WTC11 (cell line): ENCODE data around the gene KY. TPM values are rescaled to one million over a fixed set of nuclear protein-coding genes. Genes with fewer than 3 reads are reported as not detected.
A peak's percentile ranks its signal among the peaks of the same experiment; 100 is the strongest.

Experiments used
- ATAC-seq: fragments of 200-7000 bp; cut with Tn5 transposase; 2 replicates; pipeline ENCODE4 v1.10.0; 2021; ENCODE audit warnings: mild to moderate bottlenecking, moderate library complexity
- CTCF ChIA-PET: fragments of 300-600 bp; sonication (Branson Sonifier 250); formaldehyde crosslinking; loops from one replicate; lab custom pipeline; 2021; ENCODE audit warnings: antibody characterized with exemption; lab: Charles Lee
- POLR2A ChIA-PET: fragments of 350-600 bp; sonication (Branson Sonifier 250); formaldehyde crosslinking; loops from one replicate; lab custom pipeline; 2021; ENCODE audit warnings: antibody characterized with exemption; lab: Charles Lee
- DNase-seq: peaks from one replicate; pipeline ENCODE4 v3.0.0; 2021; ENCODE audit warnings: low spot score
- H3K27ac Mint-ChIP-seq: 2 replicates; pipeline ENCODE4 v1.8.0; 2021; ENCODE audit warnings: mixed read lengths
- H3K27me3 Mint-ChIP-seq: 2 replicates; pipeline ENCODE4 v1.8.0; 2021; ENCODE audit warnings: low read depth, mild to moderate bottlenecking, moderate library complexity, mixed read lengths
- H3K36me3 Mint-ChIP-seq: 2 replicates; pipeline ENCODE4 v1.8.0; 2021; ENCODE audit warnings: mixed read lengths
- H3K4me1 Mint-ChIP-seq: 2 replicates; pipeline ENCODE4 v1.8.0; 2022; ENCODE audit warnings: mixed read lengths
- H3K4me3 Mint-ChIP-seq: 2 replicates; pipeline ENCODE4 v1.8.0; 2021; ENCODE audit warnings: mild to moderate bottlenecking, moderate library complexity, mixed read lengths
- H3K9me3 Mint-ChIP-seq: 2 replicates; pipeline ENCODE4 v1.8.0; 2021; ENCODE audit warnings: mixed read lengths
- ARID4B ChIP-seq: sonication (generic); formaldehyde crosslinking; IDR thresholded peaks from 2 replicates; pipeline ENCODE4 v1.8.0; 2023; ENCODE audit warnings: missing genetic modification reagents, mild to moderate bottlenecking, borderline replicate concordance
- ATF3 ChIP-seq: sonication (generic); formaldehyde crosslinking; conservative IDR thresholded peaks from 2 replicates; pipeline ENCODE4 v1.8.1; 2022; ENCODE audit warnings: mild to moderate bottlenecking, missing genetic modification reagents
- CREM ChIP-seq: sonication (generic); formaldehyde crosslinking; IDR thresholded peaks from 2 replicates; pipeline ENCODE4 v1.8.1; 2022; ENCODE audit warnings: mild to moderate bottlenecking, missing genetic modification reagents, moderate library complexity
- CTCF ChIP-seq: fragments of 200-600 bp; IDR thresholded peaks from 2 replicates; pipeline ENCODE4 v1.8.0; 2022; ENCODE audit warnings: antibody characterized with exemption
- IRF2 ChIP-seq: sonication (generic); formaldehyde crosslinking; IDR thresholded peaks from 2 replicates; pipeline ENCODE4 v1.8.0; 2022; ENCODE audit warnings: low read depth, missing genetic modification reagents, borderline replicate concordance
- MAX ChIP-seq: sonication (generic); formaldehyde crosslinking; IDR thresholded peaks from 2 replicates; pipeline ENCODE4 v1.8.0; 2022; ENCODE audit warnings: mild to moderate bottlenecking, missing genetic modification reagents
- NFE2L1 ChIP-seq: sonication (generic); formaldehyde crosslinking; IDR thresholded peaks from 2 replicates; pipeline ENCODE4 v1.8.1; 2023; ENCODE audit warnings: missing genetic modification reagents
- PRDM15 ChIP-seq: sonication (generic); formaldehyde crosslinking; IDR thresholded peaks from 2 replicates; pipeline ENCODE4 v1.8.0; 2022; ENCODE audit warnings: missing genetic modification reagents
- RORB ChIP-seq: fragments of 250-450 bp; sonication (Bioruptor Pico); IDR thresholded peaks from 2 replicates; pipeline ENCODE4 v1.9.0; 2021; ENCODE audit warnings: mild to moderate bottlenecking
- SOX15 ChIP-seq: fragments of 250-450 bp; sonication (Bioruptor Pico); IDR thresholded peaks from 2 replicates; pipeline ENCODE4 v1.9.0; 2021; ENCODE audit warnings: mild to moderate bottlenecking
- SP1 ChIP-seq: sonication (generic); formaldehyde crosslinking; conservative IDR thresholded peaks from 2 replicates; pipeline ENCODE4 v1.8.1; 2022; ENCODE audit warnings: missing genetic modification reagents
- TEAD1 ChIP-seq: sonication (generic); formaldehyde crosslinking; IDR thresholded peaks from 2 replicates; pipeline ENCODE4 v1.8.0; 2022; ENCODE audit warnings: mild to moderate bottlenecking, missing genetic modification reagents
- TEAD4 ChIP-seq: sonication (generic); formaldehyde crosslinking; IDR thresholded peaks from 2 replicates; pipeline ENCODE4 v1.8.0; 2022; ENCODE audit warnings: mild to moderate bottlenecking, missing genetic modification reagents
- TP53 ChIP-seq: sonication (generic); formaldehyde crosslinking; IDR thresholded peaks from 2 replicates; pipeline ENCODE4 v1.8.1; 2023; ENCODE audit warnings: mild to moderate bottlenecking, missing genetic modification reagents
- ZMAT4 ChIP-seq: fragments of 250-450 bp; sonication (Bioruptor Pico); IDR thresholded peaks from 2 replicates; pipeline ENCODE4 v1.9.0; 2021; ENCODE audit warnings: mild to moderate bottlenecking
- total RNA-seq: library from RNA; stranded (reverse); gene quantifications from 3 replicates; pipeline ENCODE4 v1.2.3, GENCODE V29; 2021

KY gene
- total RNA-seq, 1 experiment from 2014 or later = not detected

GRCh38 chr3:134602440-134602814 lies 48.4 kb downstream of the KY start:
- DNase-seq (no peak), ATAC-seq (peak; percentile 12; the same call in 1 of the 2 replicates)
- Mint-ChIP-seq H3K27ac (no peak overlapping the region), H3K27me3 (peaks cover 14% of the 10 kb centered on the region), H3K36me3 (no peaks in the 10 kb centered on the region), H3K4me1 (peaks cover 15% of the 10 kb centered on the region), H3K4me3 (no peak overlapping the region), H3K9me3 (no peaks in the 10 kb centered on the region)
- TF ChIP-seq ARID4B (CRISPR knock-in tag) (no peak), CREM (CRISPR knock-in tag) (no peak), NFE2L1 (CRISPR knock-in tag) (no peak), SOX15 (no peak), TEAD4 (CRISPR knock-in tag) (no peak)
- POLR2A ChIA-PET = no interaction called here
- CTCF ChIA-PET = interaction anchor here (1.2 to 4.8 kb wide), 10 partner anchors 14 to 236 kb away, joined by 3 to 63 read pairs (median 20); partner anchors contain the start of gene EPHB1

- peaks cover 14% of the 10 kb centered on the region for H3K27me3 Mint-ChIP-seq
- ATAC-seq = peak; percentile 63
- no peaks in the 10 kb centered on the region for H3K9me3 Mint-ChIP-seq
- peaks cover 15% of the 10 kb centered on the region for H3K4me1 Mint-ChIP-seq
- H3K27ac Mint-ChIP-seq = no peak overlapping the region
- no peaks in the 10 kb centered on the region for H3K36me3 Mint-ChIP-seq
- CTCF ChIA-PET = interaction anchor here (0.6 to 4.8 kb wide), 24 partner anchors 9 to 644 kb away, joined by 3 to 63 read pairs (median 6); partner anchors contain the start of genes EPHB1 and KY
- TF ChIP-seq TP53 (CRISPR knock-in tag) = no peak
- no peak overlapping the region for H3K4me3 Mint-ChIP-seq
- peak; percentile 77 for DNase-seq
- POLR2A ChIA-PET = interaction anchor here (1.3 kb wide), 1 partner anchor 39 kb away, joined by 3 read pairs; no protein-coding TSS in a partner anchor
Measured at GRCh38 chr3:134601539-134602439, 49.0 kb downstream of the KY start.

GRCh38 chr3:134600685-134601463 lies 49.9 kb downstream of the KY start:
- H3K36me3 Mint-ChIP-seq = no peaks in the 10 kb centered on the region
- peaks cover 12% of the 10 kb centered on the region for H3K27me3 Mint-ChIP-seq
- DNase-seq (peak; percentile 79), ATAC-seq (peak; percentile 76)
- peaks cover 15% of the 10 kb centered on the region for H3K4me1 Mint-ChIP-seq
- CTCF ChIA-PET = interaction anchor here (0.5 to 4.8 kb wide), 40 partner anchors 8 to 902 kb away, joined by 3 to 63 read pairs (median 4); partner anchors contain the start of genes EPHB1 and KY
- POLR2A ChIA-PET = interaction anchor here (1.3 kb wide), 1 partner anchor 40 kb away, joined by 3 read pairs; no protein-coding TSS in a partner anchor
- H3K27ac Mint-ChIP-seq = no peak overlapping the region
- H3K4me3 Mint-ChIP-seq = peak overlapping the region; percentile 65
- H3K9me3 Mint-ChIP-seq = no peaks in the 10 kb centered on the region
- peak; percentile 89 for TF ChIP-seq CTCF
- 0 out of 2 replicates have a peak, but pooled peaks have one; percentile 23 for TF ChIP-seq MAX (CRISPR knock-in tag)
- TF ChIP-seq IRF2 = no peak
- no peak for TF ChIP-seq SP1
- no peak for TF ChIP-seq ATF3 (CRISPR knock-in tag)
- TF ChIP-seq RORB (CRISPR knock-in tag) = no peak
- no peak for TF ChIP-seq TEAD1 (CRISPR knock-in tag)
- TF ChIP-seq PRDM15 (CRISPR knock-in tag) = no peak
- no peak for TF ChIP-seq ZMAT4 (CRISPR knock-in tag)
